DMS79 treated with DMSO at 0.1 percent for 48 hours (cell line): ENCODE measurements around the gene GBA3.

ENCODE experiments used
- DNase-seq: peaks from one replicate; lab custom pipeline; 2025; lab: John Stamatoyannopoulos, UW

The GBA3 gene

DNA sequence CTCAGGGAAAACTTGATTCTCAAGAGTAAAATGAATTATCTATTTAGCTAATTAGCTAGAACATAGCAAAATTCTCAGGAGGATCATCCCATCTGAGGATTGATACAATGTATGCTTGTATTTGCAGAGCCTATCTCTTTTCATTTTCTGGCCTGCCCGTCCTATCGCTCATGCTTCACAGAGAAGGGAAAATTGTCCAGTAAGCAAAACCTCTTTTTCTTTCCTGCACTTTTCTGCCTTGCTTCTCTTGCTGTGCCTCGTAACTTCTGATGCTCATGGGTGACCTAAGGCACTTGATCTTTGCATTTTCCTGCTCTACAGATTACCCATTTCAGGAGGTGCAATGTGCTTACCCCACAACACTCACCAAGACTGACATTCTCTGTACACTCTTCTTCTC, 88.1 kb downstream of the GBA3 start:
- DNase-seq: no peak

- DNase-seq: no peak
Observed at GRCh38 chr4:22787753-22788375, 95.1 kb downstream of the GBA3 start.

- no peak for DNase-seq
Observed at GRCh38 chr4:22790631-22791030, 97.9 kb downstream of the GBA3 start.

GRCh38 chr4:22794732-22795131, 102.0 kb downstream of the GBA3 start:
- DNase-seq: no peak

DNA sequence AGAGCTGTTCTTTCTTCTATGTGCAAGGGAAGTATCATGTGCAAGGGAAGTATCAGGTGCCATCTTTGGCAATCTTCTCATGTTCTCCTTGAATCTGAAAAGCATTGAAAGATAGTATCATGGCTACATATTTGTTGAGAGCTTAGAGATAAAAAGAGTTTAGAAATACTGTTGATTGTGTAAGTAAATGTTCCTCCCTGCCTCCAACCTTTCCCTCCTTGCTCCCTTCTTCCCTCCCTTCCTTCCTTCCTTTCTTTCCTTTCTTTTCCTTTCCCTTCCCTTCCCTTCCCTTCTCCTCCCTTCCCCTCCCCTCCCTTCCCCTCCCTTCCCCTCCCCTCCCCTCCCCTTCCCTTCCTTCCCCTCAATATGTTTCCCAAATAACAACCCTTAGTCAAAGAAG, 108.7 kb downstream of the GBA3 start:
- no peak for DNase-seq

- DNase-seq: no peak
Observed at GRCh38 chr4:22802876-22803275, 110.1 kb downstream of the GBA3 start.

GRCh38 chr4:22803512-22803911, 110.8 kb downstream of the GBA3 start:
- no peak for DNase-seq

DNA sequence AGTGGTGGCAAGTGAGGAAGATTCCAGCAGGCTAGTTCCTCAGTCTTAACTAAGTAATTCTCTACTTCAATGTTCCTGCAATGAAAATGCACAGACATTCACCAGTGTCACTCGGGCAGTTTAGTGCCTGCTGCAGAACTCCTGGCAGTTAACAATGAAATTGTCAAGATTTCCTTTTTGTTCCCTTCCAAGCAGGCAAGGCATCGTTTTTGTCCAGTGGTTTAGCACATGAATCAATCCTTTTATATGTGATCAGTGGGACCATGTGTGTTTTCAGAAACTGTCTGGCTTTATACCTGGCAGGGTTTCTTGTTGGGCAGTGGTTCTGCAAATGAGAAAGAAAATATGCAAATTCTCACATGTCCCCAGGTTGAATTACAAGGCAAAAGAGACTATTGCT, 122.2 kb downstream of the GBA3 start:
- DNase-seq: no peak

GRCh38 chr4:22824091-22824490, 131.4 kb downstream of the GBA3 start:
- DNase-seq: no peak

DNA sequence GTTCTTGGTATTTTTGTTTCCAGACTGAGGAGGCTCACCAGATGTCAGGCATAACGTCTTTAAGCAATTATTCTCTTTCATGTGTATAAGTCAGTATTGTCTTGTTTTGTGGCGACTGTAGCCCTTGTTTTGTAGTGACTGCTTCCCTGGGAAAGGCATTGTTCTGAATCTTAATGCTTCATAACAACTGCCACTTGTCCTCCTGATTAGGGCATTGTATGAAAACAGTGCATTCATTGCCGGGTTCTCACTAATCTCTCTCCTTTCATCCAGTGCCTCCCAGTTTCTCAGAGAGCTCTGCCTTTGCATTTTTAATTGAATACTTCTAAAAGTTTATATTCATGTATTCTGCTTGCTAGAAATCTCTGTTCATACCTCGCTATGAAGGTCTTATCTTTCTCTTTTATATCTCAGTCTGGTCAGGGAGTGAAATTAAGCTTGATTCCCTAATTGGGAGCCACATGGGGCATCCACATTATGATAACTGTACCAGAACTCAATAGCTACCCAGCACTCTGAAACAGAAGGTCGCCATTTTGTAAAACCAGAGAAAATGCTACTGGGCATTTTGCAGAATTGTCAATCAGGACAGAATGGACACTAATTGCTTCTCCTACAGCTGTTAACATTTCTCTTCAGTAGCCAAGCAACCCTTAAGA, 149.8 kb downstream of the GBA3 start:
- DNase-seq: no peak

GRCh38 chr4:22848332-22848731, 155.6 kb downstream of the GBA3 start:
- no peak for DNase-seq

DNA sequence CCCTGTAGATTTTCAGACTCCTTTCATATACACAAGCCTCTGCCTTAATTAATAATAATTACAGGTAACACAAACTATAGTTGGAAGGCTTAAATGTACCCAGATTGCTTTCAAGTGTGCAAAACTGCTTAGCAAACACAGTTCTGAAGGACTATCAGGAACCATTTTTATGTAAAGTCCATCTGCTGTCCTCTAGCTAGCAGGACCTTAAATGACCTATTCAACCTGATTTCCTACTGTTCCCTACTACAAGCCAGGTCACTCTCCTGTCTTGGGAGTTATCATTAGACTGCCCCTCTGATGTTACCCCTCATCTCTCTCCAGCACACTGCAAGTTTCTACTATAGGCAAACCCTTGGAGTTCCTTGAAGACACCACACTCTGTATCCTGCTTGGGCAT, 157.3 kb downstream of the GBA3 start:
- DNase-seq: no peak

DNA sequence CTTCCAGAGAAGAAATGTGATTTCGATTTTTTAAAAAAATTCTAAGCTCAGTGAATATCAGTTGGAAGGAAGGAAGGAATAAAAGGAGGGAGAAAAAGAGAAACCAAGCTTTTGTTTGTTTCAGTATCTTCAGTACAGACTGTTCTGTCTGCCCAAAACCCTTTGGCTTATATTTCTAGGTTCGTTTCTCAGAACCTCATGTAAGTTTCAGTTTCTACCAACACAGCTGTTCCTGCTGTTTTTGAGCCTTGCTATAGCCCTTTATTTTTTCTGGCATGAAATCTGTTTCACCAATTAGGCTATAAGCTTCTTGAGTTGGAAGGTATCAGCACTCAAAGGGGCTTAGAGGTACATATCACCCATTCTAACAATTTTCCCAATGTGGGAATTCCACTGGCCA, 157.9 kb downstream of the GBA3 start:
- no peak for DNase-seq

- no peak for DNase-seq
Observed at GRCh38 chr4:22857411-22857810, 164.7 kb downstream of the GBA3 start.

DNA sequence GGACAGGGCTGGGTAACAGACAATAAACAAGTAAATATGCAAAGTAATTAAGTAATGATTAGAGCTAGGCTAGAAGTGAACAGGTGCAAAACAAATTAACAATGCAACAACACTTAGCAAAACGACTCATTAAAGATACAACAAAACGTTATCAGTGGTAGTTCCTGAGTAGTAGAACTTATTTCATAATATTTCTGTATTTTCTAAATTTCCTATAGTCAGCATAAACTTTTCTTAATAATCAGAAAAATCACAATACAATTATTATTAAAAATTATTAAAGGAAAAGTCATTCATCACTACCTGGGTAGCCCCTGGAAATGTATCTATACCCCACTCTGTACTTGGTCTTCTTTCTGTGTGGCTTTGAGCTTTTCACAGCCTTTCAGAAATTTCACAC, 166.6 kb downstream of the GBA3 start:
- no peak for DNase-seq
